ENCODE results near the gene NGLY1. TPM values are rescaled to one million over a fixed set of nuclear protein-coding genes. Genes with fewer than 3 reads are reported as not detected.

Gene NGLY1
- polyA plus RNA-seq, 1 experiment = 13.9 TPM

- H3K9me3 ChIP-seq (ENCODE audit: control insufficient read depth, insufficient read depth, low read length) = no peaks in the 10 kb centered on the region
- no peak overlapping the region for H3K4me3 ChIP-seq (ENCODE audit: low read depth, low read length)
- no peak for TF ChIP-seq CTCF (IDR thresholded peaks at IDR 0.05; ENCODE audit: low read depth, low read length)
- no peaks in the 10 kb centered on the region for H3K27me3 ChIP-seq (ENCODE audit: control insufficient read depth, insufficient read depth, low read length)
- ChIA-PET CTCF (no interaction called here), POLR2A (no interaction called here)
- no peak for DNase-seq (ENCODE audit: low read depth, low spot score)
- no peak overlapping the region for H3K27ac ChIP-seq (ENCODE audit: low read depth, low read length)
Observed at GRCh38 chr3:25744470-25744869, 38.8 kb downstream of the NGLY1 start.

- no peak overlapping the region for H3K27ac ChIP-seq (ENCODE audit: low read depth, low read length)
- POLR2A ChIA-PET = no interaction called here
- CTCF ChIA-PET = no interaction called here
- no peak for TF ChIP-seq CTCF (IDR thresholded peaks at IDR 0.05; ENCODE audit: low read depth, low read length)
- no peak for DNase-seq (ENCODE audit: low read depth, low spot score)
- H3K27me3 ChIP-seq (ENCODE audit: control insufficient read depth, insufficient read depth, low read length) = no peaks in the 10 kb centered on the region
- H3K4me3 ChIP-seq (ENCODE audit: low read depth, low read length) = no peak overlapping the region
- no peaks in the 10 kb centered on the region for H3K9me3 ChIP-seq (ENCODE audit: control insufficient read depth, insufficient read depth, low read length)
Observed at GRCh38 chr3:25728101-25728500, 55.1 kb downstream of the NGLY1 start.

GRCh38 chr3:25727316-25727715 lies 55.9 kb downstream of the NGLY1 start:
- Histone ChIP-seq H3K27ac (ENCODE audit: low read depth, low read length) (no peak overlapping the region), H3K9me3 (ENCODE audit: control insufficient read depth, insufficient read depth, low read length) (no peaks in the 10 kb centered on the region), H3K27me3 (ENCODE audit: control insufficient read depth, insufficient read depth, low read length) (no peaks in the 10 kb centered on the region), H3K4me3 (ENCODE audit: low read depth, low read length) (no peak overlapping the region)
- no peak for DNase-seq (ENCODE audit: low read depth, low spot score)
- ChIA-PET CTCF (no interaction called here), POLR2A (no interaction called here)
- no peak for TF ChIP-seq CTCF (IDR thresholded peaks at IDR 0.05; ENCODE audit: low read depth, low read length)

- no peaks in the 10 kb centered on the region for H3K27me3 ChIP-seq (ENCODE audit: control insufficient read depth, insufficient read depth, low read length)
- CTCF ChIA-PET = no interaction called here
- no peak for TF ChIP-seq CTCF (IDR thresholded peaks at IDR 0.05; ENCODE audit: low read depth, low read length)
- no peak overlapping the region for H3K27ac ChIP-seq (ENCODE audit: low read depth, low read length)
- H3K4me3 ChIP-seq (ENCODE audit: low read depth, low read length) = no peak overlapping the region
- no peak for DNase-seq (ENCODE audit: low read depth, low spot score)
- POLR2A ChIA-PET = no interaction called here
- H3K9me3 ChIP-seq (ENCODE audit: control insufficient read depth, insufficient read depth, low read length) = no peaks in the 10 kb centered on the region
Observed at GRCh38 chr3:25725810-25726209, 57.4 kb downstream of the NGLY1 start.

GRCh38 chr3:25724948-25725645 lies 58.1 kb downstream of the NGLY1 start:
- no peak for TF ChIP-seq CTCF (IDR thresholded peaks at IDR 0.05; ENCODE audit: low read depth, low read length)
- CTCF ChIA-PET = no interaction called here

More at GRCh38 chr3:25724948-25725645, 58.1 kb downstream of the NGLY1 start:
- POLR2A ChIA-PET = no interaction called here
- Histone ChIP-seq H3K27ac (ENCODE audit: low read depth, low read length) (no peak overlapping the region), H3K4me3 (ENCODE audit: low read depth, low read length) (no peak overlapping the region), H3K9me3 (ENCODE audit: control insufficient read depth, insufficient read depth, low read length) (no peaks in the 10 kb centered on the region), H3K27me3 (ENCODE audit: control insufficient read depth, insufficient read depth, low read length) (no peaks in the 10 kb centered on the region)
- DNase-seq (ENCODE audit: low read depth, low spot score) = no peak
